Chondrocyte (in vitro differentiated cells): ENCODE data around the gene RNF175. TPM values are rescaled to one million over a fixed set of nuclear protein-coding genes. Genes with fewer than 3 reads are reported as not detected.
"Not testable (repeated sequence)": the region's sequence is repeated elsewhere in the genome, so short reads cannot be mapped to it uniquely, and the experiment has no call there.

Experiments
- DNase-seq: peaks from one replicate; pipeline ENCODE4 v3.0.0; 2021; ENCODE audit warnings: mixed read lengths, low spot score
- H3K27ac Mint-ChIP-seq: one replicate; pipeline ENCODE4 v1.8.0; 2021; ENCODE audit warnings: mild to moderate bottlenecking, moderate library complexity, mixed read lengths; ENCODE audit not compliant: unreplicated experiment
- H3K27me3 Mint-ChIP-seq: 2 replicates; pipeline ENCODE4 v1.8.0; 2021; ENCODE audit warnings: low read depth, mixed read lengths
- H3K36me3 Mint-ChIP-seq: 2 replicates; pipeline ENCODE4 v1.8.0; 2021; ENCODE audit warnings: low read depth, mixed read lengths
- H3K4me1 Mint-ChIP-seq: 2 replicates; pipeline ENCODE4 v1.8.0; 2021; ENCODE audit warnings: low read depth, mild to moderate bottlenecking, mixed read lengths
- H3K4me3 Mint-ChIP-seq: one replicate; pipeline ENCODE4 v1.8.0; 2021; ENCODE audit warnings: mild to moderate bottlenecking, moderate library complexity, mixed read lengths; ENCODE audit not compliant: unreplicated experiment
- H3K9me3 Mint-ChIP-seq: 2 replicates; pipeline ENCODE4 v1.8.0; 2021; ENCODE audit warnings: low read depth, mixed read lengths
- total RNA-seq: library from RNA; stranded (reverse); gene quantifications from 3 replicates; pipeline ENCODE4 v1.2.1, GENCODE V29; 2021
- TF ChIP-seq, protein P1 (sequence below): fragments of 200-600 bp; sonication (generic); IDR thresholded peaks from 2 replicates; pipeline ENCODE4 v1.5.0; 2021; ENCODE audit warnings: antibody characterized with exemption, mild to moderate bottlenecking, moderate library complexity

The RNF175 gene
- total RNA-seq, 1 donor from 2014 or later = 0.62 TPM

DNA sequence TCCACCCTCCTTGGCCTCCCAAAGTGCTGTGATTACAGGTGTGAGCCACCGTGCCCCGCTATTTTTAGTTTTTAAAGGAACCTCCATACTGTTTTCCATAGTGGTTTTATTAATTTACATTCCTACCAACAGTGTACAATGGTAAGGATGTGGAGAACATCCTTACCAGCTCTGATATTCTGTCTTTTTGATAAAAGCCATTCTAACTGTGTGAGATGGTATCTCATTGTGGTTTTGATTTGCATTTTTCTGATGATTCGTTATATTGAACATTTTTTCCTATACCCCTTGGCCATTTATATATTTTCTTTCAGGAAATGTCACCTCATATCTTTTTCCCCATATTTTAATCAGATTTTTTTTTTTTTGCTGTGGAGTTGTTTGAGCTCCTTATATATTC, 90.0 kb downstream of the RNF175 start:
- Mint-ChIP-seq H3K36me3 (peaks cover 6% of the 10 kb centered on the region), H3K27me3 (peaks cover 3% of the 10 kb centered on the region), H3K27ac (no peak overlapping the region), H3K4me1 (no peaks in the 10 kb centered on the region), H3K4me3 (no peak overlapping the region), H3K9me3 (peaks cover 28% of the 10 kb centered on the region)
- TF ChIP-seq, protein P1, sequence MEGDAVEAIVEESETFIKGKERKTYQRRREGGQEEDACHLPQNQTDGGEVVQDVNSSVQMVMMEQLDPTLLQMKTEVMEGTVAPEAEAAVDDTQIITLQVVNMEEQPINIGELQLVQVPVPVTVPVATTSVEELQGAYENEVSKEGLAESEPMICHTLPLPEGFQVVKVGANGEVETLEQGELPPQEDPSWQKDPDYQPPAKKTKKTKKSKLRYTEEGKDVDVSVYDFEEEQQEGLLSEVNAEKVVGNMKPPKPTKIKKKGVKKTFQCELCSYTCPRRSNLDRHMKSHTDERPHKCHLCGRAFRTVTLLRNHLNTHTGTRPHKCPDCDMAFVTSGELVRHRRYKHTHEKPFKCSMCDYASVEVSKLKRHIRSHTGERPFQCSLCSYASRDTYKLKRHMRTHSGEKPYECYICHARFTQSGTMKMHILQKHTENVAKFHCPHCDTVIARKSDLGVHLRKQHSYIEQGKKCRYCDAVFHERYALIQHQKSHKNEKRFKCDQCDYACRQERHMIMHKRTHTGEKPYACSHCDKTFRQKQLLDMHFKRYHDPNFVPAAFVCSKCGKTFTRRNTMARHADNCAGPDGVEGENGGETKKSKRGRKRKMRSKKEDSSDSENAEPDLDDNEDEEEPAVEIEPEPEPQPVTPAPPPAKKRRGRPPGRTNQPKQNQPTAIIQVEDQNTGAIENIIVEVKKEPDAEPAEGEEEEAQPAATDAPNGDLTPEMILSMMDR = no peak
- no peak for DNase-seq

DNA sequence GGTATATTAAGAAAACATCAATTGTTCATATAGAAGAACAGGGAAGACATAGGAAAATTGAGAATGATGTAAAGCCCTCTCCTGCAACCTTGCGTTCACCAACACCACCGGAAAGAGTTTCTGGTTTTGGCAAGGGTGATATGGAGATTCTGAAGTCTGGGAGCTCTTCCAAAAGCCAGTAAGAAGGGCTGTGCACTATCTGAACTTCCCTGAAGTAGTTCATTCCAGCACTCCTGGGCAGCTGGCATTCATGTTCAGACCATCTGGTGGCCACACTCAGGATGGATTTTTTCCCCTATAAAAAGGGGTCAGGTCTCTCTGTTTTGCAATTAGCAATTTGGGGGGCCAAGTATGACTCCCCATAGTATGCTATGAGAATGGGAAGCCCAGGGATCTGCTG, 91.2 kb downstream of the RNF175 start:
- Mint-ChIP-seq H3K4me3 (no peak overlapping the region), H3K27me3 (peaks cover 3% of the 10 kb centered on the region)

DNA sequence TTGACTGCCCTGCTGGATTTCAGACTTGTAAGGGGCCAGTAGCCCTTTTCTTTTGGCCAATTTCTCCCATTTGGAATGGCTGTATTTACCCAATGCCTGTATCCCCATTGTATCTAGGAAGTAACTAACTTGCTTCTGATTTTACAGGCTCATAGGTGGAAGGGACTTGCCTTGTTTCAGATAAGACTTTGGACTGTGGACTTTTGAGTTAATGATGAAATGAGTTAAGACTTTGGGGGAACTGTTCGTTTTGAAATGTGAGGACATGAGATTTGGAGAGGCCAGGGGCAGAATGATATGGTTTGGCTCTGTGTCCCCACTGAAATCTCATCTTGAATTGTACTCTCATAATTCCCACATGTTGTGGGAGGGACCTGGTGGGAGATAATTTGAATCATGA, 93.3 kb downstream of the RNF175 start:
- H3K4me3 Mint-ChIP-seq, H3K4me1 Mint-ChIP-seq, H3K27me3 Mint-ChIP-seq, H3K27ac Mint-ChIP-seq, H3K36me3 Mint-ChIP-seq, DNase-seq: not testable (repeated sequence)
- peaks cover 15% of the 10 kb centered on the region for H3K9me3 Mint-ChIP-seq

More for the DNA sequence above, 91.2 kb downstream of the RNF175 start:
- H3K36me3 Mint-ChIP-seq = peaks cover 7% of the 10 kb centered on the region
- H3K4me1 Mint-ChIP-seq = no peaks in the 10 kb centered on the region
- H3K9me3 Mint-ChIP-seq = peaks cover 20% of the 10 kb centered on the region
- no peak overlapping the region for H3K27ac Mint-ChIP-seq
- TF ChIP-seq, protein P1 = no peak
- no peak for DNase-seq

DNA sequence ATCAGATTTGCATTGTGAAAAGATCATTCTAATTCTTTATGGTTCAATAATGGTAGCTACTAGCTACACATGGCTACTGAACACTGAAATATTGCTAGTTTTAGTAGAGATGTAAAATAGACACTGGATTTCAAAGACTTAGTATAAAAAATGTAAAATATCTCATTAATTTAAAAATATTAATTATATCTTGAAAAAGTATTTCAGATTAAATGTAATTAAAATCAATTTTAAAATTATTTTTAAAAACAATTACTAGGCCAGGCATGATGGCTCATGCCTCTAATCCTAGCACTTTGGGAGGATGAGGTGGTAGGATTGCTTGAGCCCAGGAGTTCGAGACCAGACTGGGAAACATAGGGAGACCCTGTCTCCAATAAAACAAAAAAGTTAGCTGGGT, 96.2 kb downstream of the RNF175 start:
- TF ChIP-seq, protein P1 = no peak
- Mint-ChIP-seq H3K4me1 (no peaks in the 10 kb centered on the region), H3K4me3 (no peak overlapping the region), H3K27me3 (peaks cover 1% of the 10 kb centered on the region), H3K9me3 (peaks cover 15% of the 10 kb centered on the region), H3K36me3 (peaks cover 9% of the 10 kb centered on the region), H3K27ac (no peak overlapping the region)
- no peak for DNase-seq

DNA sequence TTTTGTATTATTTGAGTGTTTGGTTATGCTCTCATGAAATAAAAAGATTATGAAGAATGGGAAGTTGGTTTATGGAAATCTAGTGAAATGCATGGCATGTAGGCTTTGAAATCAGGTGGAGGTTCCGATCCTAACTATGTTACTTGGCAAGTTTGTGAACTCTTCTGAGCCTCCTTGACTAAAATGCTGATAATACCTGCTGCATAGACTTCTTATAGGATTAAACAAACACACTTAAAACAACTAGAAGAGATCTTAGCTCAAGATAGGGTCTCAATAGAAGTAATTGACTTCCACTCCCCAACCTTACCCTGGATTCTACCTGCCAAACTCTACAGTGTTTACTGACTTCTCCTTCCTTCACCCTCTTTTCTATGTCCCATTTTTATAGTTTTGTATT, 97.9 kb downstream of the RNF175 start:
- H3K27me3 Mint-ChIP-seq = no peaks in the 10 kb centered on the region
- peaks cover 15% of the 10 kb centered on the region for H3K9me3 Mint-ChIP-seq
- no peaks in the 10 kb centered on the region for H3K4me1 Mint-ChIP-seq
- DNase-seq = no peak
- H3K36me3 Mint-ChIP-seq = peaks cover 9% of the 10 kb centered on the region
- H3K4me3 Mint-ChIP-seq = no peak overlapping the region
- H3K27ac Mint-ChIP-seq = no peak overlapping the region
- TF ChIP-seq, protein P1 = no peak

DNA sequence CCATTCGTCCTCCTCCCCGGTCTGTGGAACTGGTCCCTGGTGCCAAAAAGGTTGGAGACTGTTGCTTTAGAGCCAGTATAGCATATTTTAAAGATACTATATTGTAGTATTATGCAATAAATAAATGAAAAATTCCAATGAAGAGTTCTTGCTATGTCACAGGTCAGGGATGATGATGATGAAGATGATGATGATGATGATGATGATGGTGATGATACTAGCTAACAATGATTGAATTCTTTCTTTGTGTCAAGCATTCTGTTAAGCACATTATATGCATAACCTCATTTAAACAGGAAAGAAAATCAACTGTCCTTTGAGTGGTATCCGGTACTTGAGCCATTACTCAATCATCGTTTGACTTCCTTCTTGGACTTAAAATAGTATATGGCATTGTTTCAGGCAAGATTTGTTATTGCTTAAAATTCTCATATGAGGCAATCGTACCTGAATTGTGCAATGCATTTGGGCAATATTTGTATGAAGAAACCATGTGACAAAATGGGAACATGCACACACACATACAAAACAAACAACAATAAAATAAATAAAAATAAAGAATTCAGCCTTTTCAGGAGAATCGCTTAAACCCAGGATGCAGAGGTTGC, 98.5 kb downstream of the RNF175 start:
- TF ChIP-seq, protein P1 = no peak
- H3K27me3 Mint-ChIP-seq = no peaks in the 10 kb centered on the region
- H3K9me3 Mint-ChIP-seq = peaks cover 15% of the 10 kb centered on the region
- DNase-seq = no peak
- peaks cover 5% of the 10 kb centered on the region for H3K4me1 Mint-ChIP-seq
- no peak overlapping the region for H3K27ac Mint-ChIP-seq
- no peak overlapping the region for H3K4me3 Mint-ChIP-seq
- peaks cover 9% of the 10 kb centered on the region for H3K36me3 Mint-ChIP-seq
